Globus pallidus (tissue), 1 donor: ENCODE measurements around the gene ABHD18.
"Not testable (repeated sequence)": the region's sequence is repeated elsewhere in the genome, so short reads cannot be mapped to it uniquely, and the experiment has no call there.

Source experiments
- DNase-seq: peaks from one replicate; pipeline ENCODE4 v3.0.0-alpha.2; 2015; ENCODE audit warnings: low spot score

ABHD18 gene

GRCh38 chr4:127965062-127965802 lies at the start of gene ABHD18, which contains the start of gene MFSD8:
TSS of gene ABHD18 (plus strand) at chr4:127965406. CDS start at chr4:127982956, 17,550 bp downstream.
TSS of gene MFSD8 (minus strand) at chr4:127965173. CDS start at chr4:127965133, 40 bp downstream.
- DNase-seq, result peak; percentile 88

- no peak for DNase-seq
These were observed 48.7 kb upstream of the ABHD18 start for GRCh38 chr4:127916512-127916911.

DNA sequence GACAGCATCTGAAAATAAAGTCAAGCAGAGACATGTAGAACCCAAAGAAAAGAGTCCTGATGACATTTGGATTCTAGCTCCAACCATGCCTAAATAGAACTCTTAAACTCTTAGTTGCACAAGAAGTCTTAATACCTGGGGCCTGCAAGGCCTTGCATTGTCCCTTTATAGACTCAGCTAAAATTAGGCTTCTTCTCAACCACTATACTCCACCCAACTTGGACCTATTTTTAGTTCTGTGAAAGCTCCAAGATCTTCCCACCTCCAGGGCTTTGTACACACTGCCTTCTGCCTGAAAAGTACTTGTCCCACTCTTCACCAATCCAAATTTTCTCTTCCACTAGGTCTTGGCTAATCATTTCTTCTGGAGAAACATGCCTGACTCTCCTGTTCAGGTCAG lies 48.1 kb upstream of the ABHD18 start:
- DNase-seq, result no peak

DNA sequence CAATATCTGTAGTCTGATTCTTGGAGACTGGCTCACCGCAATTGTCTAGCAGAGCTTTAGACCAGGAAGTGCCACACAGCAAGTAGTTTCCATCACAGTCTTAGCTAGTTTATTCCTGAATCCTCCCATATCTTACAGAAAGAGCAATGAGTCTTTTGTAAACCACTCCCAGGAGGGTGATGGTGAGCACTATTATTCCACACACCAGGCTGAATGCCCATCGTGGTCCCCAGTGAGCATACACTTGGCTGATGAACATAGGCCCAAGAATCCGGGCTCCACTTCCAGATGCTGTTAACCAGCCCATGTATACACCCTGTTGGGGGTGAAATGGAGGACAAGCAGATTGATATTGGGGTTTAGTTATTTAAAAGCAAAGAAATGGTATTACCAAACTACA lies 44.7 kb upstream of the ABHD18 start:
- no peak for DNase-seq

DNA sequence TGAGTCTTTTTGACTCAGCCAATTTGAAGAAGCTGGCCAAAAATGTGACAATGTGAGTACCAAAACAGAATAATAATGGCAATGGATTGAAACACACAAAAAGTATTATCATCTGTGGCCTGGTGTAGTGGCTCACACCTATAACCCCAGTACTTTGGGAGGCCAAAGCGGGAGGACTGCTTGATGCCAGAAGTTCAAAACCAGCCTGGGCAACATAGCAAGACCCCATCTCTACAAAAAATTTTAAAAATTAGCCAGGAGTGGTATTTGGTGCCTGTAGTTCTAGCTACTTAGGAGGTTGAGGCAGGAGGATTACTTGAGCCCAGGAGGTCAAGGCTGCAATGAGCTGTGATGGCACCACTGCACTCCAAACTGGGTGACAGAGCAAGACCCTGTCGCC lies 43.0 kb upstream of the ABHD18 start:
- DNase-seq, result no peak

GRCh38 chr4:127925720-127926119 lies 39.5 kb upstream of the ABHD18 start:
- DNase-seq, result not testable (repeated sequence)

- DNase-seq, result no peak
These were observed 35.0 kb upstream of the ABHD18 start for GRCh38 chr4:127930175-127930574.

DNA sequence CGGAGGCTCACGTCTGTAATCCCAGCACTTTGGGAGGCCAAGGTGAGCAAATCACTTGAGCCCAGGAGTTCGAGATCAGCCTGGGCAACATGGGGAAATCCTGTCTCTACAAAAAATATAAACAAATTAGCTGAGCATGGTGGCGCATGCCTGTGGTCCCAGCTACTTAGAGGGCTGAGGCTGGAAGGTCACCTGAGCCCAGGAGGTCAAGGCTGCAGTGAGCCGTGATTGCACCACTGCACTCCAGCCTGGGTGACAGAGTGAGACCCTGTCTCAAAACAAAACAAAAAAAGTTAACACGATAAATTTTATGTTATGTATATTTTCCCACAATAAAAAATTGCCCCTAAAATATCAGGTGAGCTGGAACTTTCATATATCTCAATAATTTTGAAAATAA lies 33.4 kb upstream of the ABHD18 start:
- not testable (repeated sequence) for DNase-seq

- no peak for DNase-seq
These were observed 28.2 kb upstream of the ABHD18 start for GRCh38 chr4:127936974-127937373.

GRCh38 chr4:127957105-127957504 lies 8.1 kb upstream of the ABHD18 start:
- DNase-seq, result no peak

- no peak for DNase-seq
These were observed 5.4 kb upstream of the ABHD18 start for GRCh38 chr4:127959794-127960193.

- not testable (repeated sequence) for DNase-seq
These were observed 1.4 kb upstream of the ABHD18 start for GRCh38 chr4:127963633-127964398.

DNA sequence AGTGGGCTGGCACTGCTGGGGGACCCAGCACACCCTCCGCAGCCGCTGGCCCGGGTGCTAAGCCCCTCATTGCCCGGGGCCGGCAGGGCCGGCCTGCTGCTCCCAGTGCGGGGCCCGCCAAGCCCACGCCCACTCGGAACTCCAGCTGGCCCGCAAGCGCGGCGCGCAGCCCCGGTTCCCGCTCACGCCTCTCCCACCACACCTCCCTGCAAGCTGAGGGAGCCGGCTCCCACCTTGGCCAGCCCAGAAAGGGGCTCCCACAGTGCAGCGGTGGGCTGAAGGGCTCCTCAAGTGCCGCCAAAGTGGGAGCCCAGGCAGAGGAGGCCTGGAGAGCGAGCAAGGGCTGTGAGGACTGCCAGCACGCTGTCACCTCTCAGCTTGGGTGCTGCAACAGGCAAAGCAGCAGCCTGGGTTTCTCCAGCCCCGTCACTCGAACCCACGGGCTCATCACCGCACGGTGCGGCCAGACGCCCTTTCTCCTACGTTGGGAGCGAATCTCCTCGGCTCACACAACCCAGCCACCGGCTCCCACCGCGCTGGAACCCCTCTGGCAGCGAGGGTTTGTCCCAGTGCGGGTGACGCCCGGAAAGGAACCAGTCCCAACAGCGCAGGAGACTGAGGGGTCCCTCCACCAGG lies 662 bp upstream of the ABHD18 start:
- DNase-seq, result not testable (repeated sequence)

GRCh38 chr4:127965803-127966175 lies 583 bp downstream of the ABHD18 start:
- no peak for DNase-seq

GRCh38 chr4:127967141-127967775 lies 2.1 kb downstream of the ABHD18 start:
- DNase-seq, result no peak

DNA sequence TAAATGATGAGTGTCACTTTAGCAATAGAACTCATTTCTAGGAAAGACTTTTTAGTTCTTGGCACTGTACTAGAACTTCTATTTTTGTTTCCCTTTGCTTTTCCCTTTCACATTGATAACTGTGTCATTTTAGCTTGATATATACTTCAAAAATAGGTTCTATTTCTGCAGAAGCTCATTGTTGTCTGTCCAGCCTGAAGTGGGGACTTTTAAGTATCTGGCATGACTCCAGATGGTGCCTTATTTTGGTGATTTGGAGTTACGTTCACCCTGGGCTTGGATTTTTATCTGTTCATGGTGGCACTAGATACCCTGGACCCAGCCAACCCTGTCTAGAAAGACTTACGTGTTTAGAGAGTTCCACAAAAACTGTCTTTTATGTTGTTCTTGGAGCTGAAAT lies 3.4 kb downstream of the ABHD18 start:
- DNase-seq, result no peak

GRCh38 chr4:127970925-127971324 lies 5.7 kb downstream of the ABHD18 start:
- DNase-seq, result not testable (repeated sequence)

DNA sequence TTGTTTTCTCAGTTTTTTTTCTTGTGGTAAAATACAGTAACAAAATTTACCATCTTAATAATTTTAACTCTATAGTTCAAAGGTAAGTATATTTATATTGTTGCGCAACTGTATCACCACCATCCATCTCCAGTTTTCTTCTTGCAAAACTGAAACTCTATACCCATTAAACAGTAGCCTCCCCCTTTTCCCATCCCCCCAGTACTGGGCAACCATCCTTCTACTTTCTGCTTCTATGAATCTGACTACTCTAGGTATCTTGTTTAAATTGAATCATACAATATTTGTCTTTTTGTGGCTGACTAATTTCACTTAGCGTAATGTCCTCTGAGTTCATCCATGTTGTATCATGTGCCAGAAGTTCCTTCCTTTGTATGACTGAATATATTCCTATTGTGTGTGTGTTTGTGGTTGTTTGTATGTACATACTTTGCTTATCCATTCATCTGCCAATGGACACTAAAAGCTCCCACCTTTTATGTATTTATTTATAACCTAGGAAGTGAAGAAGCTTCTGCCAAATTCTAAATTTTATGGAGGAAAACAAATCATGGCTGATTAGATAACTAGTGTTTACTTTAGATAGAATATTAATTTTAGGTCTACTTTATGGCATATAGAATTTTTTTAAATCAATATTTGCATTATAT lies 10.0 kb downstream of the ABHD18 start:
- DNase-seq, result no peak

DNA sequence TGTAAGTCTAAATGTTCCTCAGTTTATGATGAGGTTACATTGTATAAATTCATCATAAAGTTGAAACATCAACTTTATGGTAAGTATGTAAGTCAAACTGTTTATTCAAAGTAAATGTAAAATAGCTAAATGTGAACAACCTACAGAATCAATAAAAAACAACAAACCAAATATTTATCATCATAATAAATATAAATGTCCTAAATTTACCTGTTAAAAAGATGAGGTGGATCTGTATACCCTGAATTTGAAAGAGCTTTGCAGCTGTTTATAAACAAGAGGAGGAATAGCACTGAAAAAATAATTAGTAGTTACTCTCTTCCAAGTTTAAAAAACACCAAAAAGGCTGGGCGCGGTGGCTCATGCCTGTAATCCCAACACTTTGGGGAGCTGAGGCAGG lies 13.7 kb downstream of the ABHD18 start:
- DNase-seq, result no peak

DNA sequence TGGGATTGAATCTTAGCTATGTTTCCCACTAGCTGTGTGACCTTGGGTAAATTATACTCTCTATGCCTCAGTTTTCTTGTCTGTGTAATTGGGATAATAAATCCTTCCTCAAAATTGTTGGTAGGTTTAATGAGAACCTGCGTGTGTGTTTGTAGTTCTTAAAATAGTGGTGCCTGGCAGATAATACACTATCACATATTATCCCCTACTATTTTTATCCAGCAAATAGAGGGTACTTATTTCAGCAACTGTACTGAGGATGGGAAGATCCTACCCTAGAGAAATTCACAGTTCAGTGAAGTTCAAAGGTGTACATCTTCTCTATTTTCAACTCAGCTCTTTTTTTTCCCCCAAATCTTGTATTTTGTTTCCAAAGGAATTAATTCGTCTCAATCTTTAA lies 17.2 kb downstream of the ABHD18 start:
- no peak for DNase-seq

- DNase-seq, result no peak
These were observed 20.8 kb downstream of the ABHD18 start for GRCh38 chr4:127985989-127986388.

GRCh38 chr4:127988638-127989037 lies 23.4 kb downstream of the ABHD18 start:
- no peak for DNase-seq
